ENCODE measurements around the gene CADPS. TPM values are rescaled to one million over a fixed set of nuclear protein-coding genes. Genes with fewer than 3 reads are reported as not detected.

CADPS gene
- total and polyA plus RNA-seq, 12 donors = 1.4 to 36.6 (median 21.6) TPM

GRCh38 chr3:62823461-62824050 is 51.7 kb downstream of the CADPS start:
- TF ChIP-seq CTCF (IDR thresholded peaks at IDR 0.05) = no peak
- no peaks in the 10 kb centered on the region for H3K27me3 ChIP-seq
- H3K9me3 ChIP-seq = no peaks in the 10 kb centered on the region
- intact Hi-C loops (cut with DNase I) = no loop called here
- DNase-seq (no peak), ATAC-seq (no peak)
- H3K4me1 ChIP-seq = no peaks in the 10 kb centered on the region
- no peaks in the 10 kb centered on the region for H3K36me3 ChIP-seq
- H3K27ac ChIP-seq = no peak overlapping the region
- 56 to 65% methylated on average over 6 of the region's 6 CpGs for WGBS, 2 donors
- H3K4me3 ChIP-seq = no peak overlapping the region

- Histone ChIP-seq H3K36me3 (no peaks in the 10 kb centered on the region), H3K4me3 (no peak overlapping the region), H3K9me3 (no peaks in the 10 kb centered on the region), H3K27ac (no peak overlapping the region), H3K4me1 (no peaks in the 10 kb centered on the region), H3K27me3 (no peaks in the 10 kb centered on the region)
- DNase-seq (no peak), ATAC-seq (no peak)
- TF ChIP-seq CTCF (IDR thresholded peaks at IDR 0.05) = no peak
- intact Hi-C loops (cut with DNase I) = no loop called here
- WGBS, 2 donors = 84 to 89% methylated on average over 1 of the region's 1 CpG
These were observed 52.3 kb downstream of the CADPS start for GRCh38 chr3:62822905-62823304.

GRCh38 chr3:62818347-62818746 is 56.9 kb downstream of the CADPS start:
- DNase-seq (no peak), ATAC-seq (no peak)
- Histone ChIP-seq H3K27me3 (no peaks in the 10 kb centered on the region), H3K36me3 (no peaks in the 10 kb centered on the region), H3K27ac (no peak overlapping the region), H3K4me1 (no peaks in the 10 kb centered on the region), H3K4me3 (no peak overlapping the region), H3K9me3 (no peaks in the 10 kb centered on the region)
- intact Hi-C loops (cut with DNase I) = no loop called here
- TF ChIP-seq CTCF (IDR thresholded peaks at IDR 0.05) = no peak
- 77 to 80% methylated on average over 5 of the region's 5 CpGs for WGBS, 2 donors

- Histone ChIP-seq H3K9me3 (no peaks in the 10 kb centered on the region), H3K27ac (no peak overlapping the region), H3K4me1 (no peaks in the 10 kb centered on the region), H3K36me3 (no peaks in the 10 kb centered on the region), H3K4me3 (no peak overlapping the region), H3K27me3 (no peaks in the 10 kb centered on the region)
- ATAC-seq = no peak
- intact Hi-C loops (cut with DNase I) = no loop called here
- DNase-seq = no peak
- TF ChIP-seq CTCF (IDR thresholded peaks at IDR 0.05) = no peak
- 86 to 92% methylated on average over 2 of the region's 2 CpGs for WGBS, 2 donors
These were observed 57.5 kb downstream of the CADPS start for GRCh38 chr3:62817678-62818077.
